HuH-7.5 (cell line): ENCODE data around the gene ZG16B.

ENCODE experiments used
- DNase-seq: peaks from one replicate; pipeline ENCODE4 v3.0.0; 2011; ENCODE audit warnings: low spot score

ZG16B gene

DNA sequence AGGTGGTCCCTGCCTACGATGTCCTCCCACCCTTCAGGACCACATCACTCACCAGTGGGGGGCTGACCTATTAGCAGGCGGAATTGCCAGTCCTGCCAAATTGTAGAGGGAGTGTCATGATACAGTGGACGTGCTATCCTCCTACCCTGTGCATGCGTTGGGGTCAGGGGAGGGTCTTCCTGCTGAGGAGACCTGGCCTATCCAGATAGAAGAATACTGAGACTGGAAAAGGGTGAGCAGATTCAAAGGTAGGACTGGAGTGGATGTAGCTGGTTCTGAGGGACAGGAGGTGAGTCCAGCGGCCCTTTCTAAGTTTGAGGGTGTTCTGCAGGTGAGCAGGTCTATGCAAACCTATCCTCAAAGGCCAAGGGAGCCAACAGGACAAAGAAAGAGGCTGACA is 23.8 kb upstream of the ZG16B start:
- DNase-seq, result no peak

- no peak for DNase-seq
These were observed 21.9 kb upstream of the ZG16B start for GRCh38 chr16:2808181-2808580.

DNA sequence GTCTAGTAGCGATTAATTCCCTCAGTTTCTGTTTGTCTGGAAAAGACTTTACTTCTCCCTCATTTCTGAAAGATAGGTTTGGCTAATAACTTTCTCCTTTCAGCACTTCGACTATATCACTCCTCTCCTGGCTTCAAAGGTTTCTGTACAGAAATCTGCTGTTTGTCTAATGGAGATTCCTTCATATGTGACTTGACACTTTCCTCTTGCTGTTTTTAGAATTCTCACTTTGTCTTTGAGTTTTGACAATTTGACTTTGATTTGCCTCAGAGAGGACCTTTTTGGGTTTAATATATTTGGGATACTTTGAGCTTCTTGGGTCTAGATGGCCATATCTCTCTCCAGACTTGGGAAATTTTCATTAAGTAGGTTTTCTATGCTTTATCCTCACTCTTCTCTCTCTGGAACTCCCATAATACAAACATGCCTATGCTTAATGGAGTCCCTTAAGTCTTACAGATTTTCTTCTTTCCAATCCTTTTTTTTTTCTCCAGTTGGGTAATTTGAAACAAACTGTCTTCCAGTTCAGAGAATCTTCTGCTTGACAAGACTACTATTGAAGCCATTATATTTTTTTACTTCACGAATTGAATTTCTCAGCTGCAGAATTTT is 20.8 kb upstream of the ZG16B start:
- DNase-seq, result no peak

DNA sequence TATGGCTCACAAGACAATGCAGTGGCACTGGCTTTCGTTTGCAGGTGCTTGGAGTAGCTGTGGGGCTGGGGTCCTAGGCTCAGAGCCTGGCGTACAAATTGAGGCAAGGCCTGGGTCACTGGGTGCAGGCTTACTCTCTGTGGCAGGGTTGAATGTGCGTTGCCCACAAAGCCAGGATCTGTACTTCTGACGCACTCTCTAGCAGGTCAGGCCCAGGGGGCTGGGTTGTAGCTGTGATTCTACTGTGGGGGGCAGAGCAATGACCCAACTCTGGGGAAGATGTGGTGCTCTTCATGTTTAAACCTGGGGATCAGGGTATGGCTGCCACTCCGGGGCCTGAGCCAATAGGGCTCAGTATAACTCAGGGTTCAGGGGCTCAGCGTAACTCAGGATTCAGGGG is 19.5 kb upstream of the ZG16B start:
- DNase-seq, result no peak

DNA sequence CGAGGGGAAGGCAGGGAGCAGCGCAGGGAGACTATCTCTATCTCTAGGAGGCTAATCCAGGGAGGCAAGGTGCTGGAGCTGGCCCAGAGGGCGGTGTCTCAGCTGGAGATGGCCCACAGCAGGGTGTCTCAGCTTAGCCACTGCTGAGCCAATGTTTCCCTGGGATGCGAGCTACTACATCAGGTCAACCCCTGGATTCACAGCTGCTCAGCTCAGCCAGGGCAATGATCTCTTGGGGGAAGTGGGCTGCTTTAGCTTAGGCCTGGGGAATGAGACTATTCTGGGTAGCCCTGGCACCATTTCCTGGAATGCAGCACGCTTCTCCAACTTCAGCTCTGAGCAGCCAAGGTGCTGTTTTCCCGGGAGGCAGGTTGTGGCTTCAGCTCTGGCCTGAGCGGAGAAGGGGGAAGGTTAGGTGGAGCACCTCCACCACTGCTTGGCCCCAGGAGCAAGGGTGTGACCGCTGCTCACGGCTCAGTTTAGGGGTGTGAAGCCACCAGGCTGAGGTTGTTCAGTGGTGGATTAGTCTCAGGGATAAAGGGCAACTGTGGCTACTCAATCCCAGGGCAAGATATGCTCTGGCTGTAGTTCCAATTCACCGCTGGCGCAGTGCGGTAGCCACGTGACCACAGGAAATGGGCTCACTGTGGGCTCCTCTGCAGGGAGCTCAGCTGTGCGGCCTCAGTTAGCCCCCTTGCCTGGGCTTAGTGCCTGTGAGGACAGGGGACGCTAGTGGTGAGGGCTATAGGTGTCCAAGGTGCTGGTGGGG is 18.2 kb upstream of the ZG16B start:
- no peak for DNase-seq

GRCh38 chr16:2813771-2814221 is 16.3 kb upstream of the ZG16B start:
- DNase-seq, result no peak

DNA sequence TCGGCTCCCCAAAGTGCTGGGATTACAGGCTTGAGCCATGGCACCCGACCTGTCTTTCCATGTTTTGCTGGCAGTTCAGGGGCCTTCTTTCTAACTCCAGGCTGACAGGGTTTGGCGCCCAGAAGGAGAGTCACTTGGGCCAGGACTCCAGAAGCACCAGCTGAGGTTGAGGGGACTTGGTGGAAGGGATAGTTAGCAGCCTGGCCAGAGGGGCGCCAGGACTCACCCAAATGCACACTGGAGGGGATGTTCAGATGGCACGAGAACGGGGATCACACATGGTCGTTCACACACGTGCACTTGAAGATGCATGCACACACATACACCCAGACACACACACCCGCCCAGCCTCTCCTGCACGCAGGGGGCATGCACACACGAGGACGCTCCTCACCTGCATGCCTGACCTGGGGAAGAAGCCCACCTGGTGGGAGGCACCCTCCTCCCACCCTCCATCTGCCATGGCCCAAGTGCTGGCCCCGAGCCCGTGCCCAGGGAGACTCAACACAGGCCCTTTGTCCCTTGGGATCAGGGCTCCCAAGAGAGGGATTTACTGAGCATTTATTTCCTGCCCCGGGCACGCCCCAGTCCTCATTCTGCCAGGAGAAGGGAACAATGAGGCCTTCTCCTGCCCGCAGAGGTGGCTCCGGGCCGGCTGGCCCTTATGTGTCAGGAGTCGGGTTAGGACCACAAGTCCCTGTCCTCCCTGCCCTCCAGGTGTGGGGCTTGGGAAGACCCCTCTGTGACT is 15.4 kb upstream of the ZG16B start:
- DNase-seq, result no peak

- DNase-seq, result no peak
These were observed 14.8 kb upstream of the ZG16B start for GRCh38 chr16:2815299-2815771.

- DNase-seq, result no peak
These were observed 13.3 kb upstream of the ZG16B start, which contains the start of gene PRSS21 for GRCh38 chr16:2816751-2817339. Gene PRSS21 (plus strand): TSS chr16:2817237. CDS start chr16:2817269, 32 bp downstream.

DNA sequence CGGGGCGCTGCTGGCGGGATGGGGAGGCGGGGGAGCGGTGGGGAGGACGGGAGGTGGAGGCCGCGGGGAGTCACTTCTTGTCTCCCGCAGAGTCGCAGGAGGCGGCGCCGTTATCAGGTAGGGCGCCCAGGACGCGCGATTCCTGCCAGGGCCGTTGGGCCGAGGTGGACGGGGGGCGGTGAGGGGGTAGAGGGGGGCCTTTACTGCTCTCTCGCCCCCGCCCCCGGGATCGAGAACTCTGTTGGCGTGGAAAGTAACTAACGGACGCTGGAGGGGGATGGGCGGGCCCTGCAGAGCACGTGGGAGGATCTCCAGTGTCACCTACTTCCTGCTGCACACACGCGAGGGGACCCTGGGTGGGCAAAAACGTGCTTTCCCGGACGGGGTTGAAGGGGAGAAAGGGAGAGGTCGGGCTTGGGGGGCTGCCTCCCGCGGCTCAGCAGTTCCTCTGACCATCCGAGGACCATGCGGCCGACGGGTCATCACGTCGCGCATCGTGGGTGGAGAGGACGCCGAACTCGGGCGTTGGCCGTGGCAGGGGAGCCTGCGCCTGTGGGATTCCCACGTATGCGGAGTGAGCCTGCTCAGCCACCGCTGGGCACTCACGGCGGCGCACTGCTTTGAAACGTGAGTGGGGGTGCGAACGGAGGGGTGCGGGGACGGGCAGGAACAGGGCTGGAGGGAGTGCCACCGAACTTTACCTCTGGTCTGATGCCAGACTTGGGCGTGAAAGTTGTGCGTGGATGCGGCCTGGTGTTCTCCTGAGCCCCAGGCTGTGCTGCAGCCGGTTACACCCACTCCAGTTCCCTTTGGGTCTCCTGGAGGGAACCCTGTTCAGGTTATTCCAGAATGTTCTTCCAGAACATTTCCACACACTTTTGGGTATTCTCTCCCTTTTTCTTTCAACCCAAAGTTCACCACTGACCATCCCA is 12.5 kb upstream of the ZG16B start:
- DNase-seq, result no peak

DNA sequence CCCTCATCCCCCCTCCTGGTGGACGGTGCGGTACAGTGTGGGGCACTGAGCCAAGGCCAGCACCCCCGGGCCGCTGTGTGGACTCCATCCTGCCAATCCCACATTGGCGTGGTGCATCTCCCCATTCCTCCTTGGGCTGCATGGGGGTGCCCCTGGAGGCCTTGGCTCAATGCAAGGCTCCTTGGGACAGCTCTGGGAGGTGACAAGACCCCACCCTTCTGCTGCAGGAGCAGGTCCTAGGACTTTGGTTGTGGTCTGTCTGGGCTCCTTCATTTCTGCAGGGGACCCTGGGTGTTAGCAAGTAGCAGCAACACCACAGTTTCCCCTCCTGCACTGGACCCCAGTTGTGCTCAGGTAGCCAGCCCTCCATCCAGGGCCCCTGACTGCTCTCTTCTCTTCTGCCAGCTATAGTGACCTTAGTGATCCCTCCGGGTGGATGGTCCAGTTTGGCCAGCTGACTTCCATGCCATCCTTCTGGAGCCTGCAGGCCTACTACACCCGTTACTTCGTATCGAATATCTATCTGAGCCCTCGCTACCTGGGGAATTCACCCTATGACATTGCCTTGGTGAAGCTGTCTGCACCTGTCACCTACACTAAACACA is 11.7 kb upstream of the ZG16B start:
- no peak for DNase-seq

- no peak for DNase-seq
These were observed 10.7 kb upstream of the ZG16B start for GRCh38 chr16:2819179-2819938.

- no peak for DNase-seq
These were observed 9.9 kb upstream of the ZG16B start for GRCh38 chr16:2819939-2820835.

- DNase-seq, result no peak
These were observed 9.1 kb upstream of the ZG16B start for GRCh38 chr16:2820836-2821486.

GRCh38 chr16:2821487-2822157 is 8.5 kb upstream of the ZG16B start:
- DNase-seq, result no peak

GRCh38 chr16:2822158-2822495 is 8.0 kb upstream of the ZG16B start:
- DNase-seq, result no peak

GRCh38 chr16:2822496-2822895 is 7.6 kb upstream of the ZG16B start:
- DNase-seq, result no peak

DNA sequence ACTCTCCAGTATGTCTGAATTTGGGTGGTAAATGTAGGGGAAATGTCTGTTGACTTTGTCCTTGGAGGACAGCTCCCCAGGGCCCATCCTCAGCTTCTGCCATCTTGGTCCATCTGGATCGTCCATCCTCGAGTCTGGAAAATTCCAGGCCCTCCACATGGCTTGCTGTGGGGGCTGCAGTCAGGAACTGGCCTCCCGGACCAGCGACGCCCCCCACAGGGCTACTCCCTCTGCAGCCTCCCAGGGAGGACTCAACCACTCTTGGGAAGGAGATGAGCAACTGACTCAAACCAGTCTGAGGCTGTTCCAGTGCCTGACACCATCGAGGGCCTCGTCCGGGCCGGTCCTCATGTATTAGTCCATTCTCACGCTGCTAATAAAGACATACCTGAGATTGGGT is 5.5 kb upstream of the ZG16B start:
- DNase-seq, result no peak
